Left lung (tissue), 10 donors: ENCODE results near the gene PRSS8. TPM values are rescaled to one million over a fixed set of nuclear protein-coding genes. Genes with fewer than 3 reads are reported as not detected.
"Not testable (repeated sequence)": the region's sequence is repeated elsewhere in the genome, so short reads cannot be mapped to it uniquely, and the experiment has no call there.

Experiments
- ATAC-seq: fragments of 200-7000 bp; cut with Tn5 transposase; one replicate; pipeline ENCODE4 v1.9.1; 2020; ENCODE audit warnings: moderate library complexity
- DNase-seq, 4 donors: peaks; one replicate each; pipeline ENCODE4 v3.0.0-alpha.2; 2013 to 2020
- H3K27ac ChIP-seq, 2 donors: fragments of 200-600 bp; sonication (generic) in 1 of 2; one replicate each; pipeline versions ENCODE4 v1.5.0 to v1.8.0; 2020 to 2021
- H3K27me3 ChIP-seq, 2 donors: fragments of 200-600 bp; sonication (generic) in 1 of 2; one replicate each; pipeline versions ENCODE4 v1.5.0 to v1.8.0; 2020 to 2021
- H3K36me3 ChIP-seq, 2 donors: fragments of 200-600 bp; sonication (generic) in 1 of 2; one replicate each; pipeline versions ENCODE4 v1.5.0 to v1.8.0; 2020 to 2021
- H3K4me1 ChIP-seq, 2 donors: fragments of 200-600 bp; one replicate each; pipeline ENCODE4 v1.8.0; 2021
- H3K4me3 ChIP-seq, 2 donors: fragments of 200-600 bp; sonication (generic) in 1 of 2; one replicate each; pipeline versions ENCODE4 v1.5.0 to v1.8.0; 2020 to 2021; ENCODE audit warnings: mild to moderate bottlenecking in 1 of 2
- H3K9me3 ChIP-seq, 2 donors: fragments of 200-600 bp; sonication (generic) in 1 of 2; one replicate each; pipeline versions ENCODE4 v1.5.0 to v1.8.0; 2020 to 2021
- intact Hi-C, 2 donors: fragments of 100-400 bp; cut with DNase I; formaldehyde crosslinking; loops; one replicate each; pipeline versions ENCODE4 v1.11.2 to v1.14.2; 2022
- polyA plus RNA-seq, 6 donors: library from polyadenylated mRNA; unstranded; fragments of 120-200 nt; gene quantifications; one replicate each; pipeline ENCODE4 v1.2.1, GENCODE V29; 2013; ENCODE audit not compliant: insufficient read length in 6 of 6
- total RNA-seq, 2 donors: library from RNA; stranded (reverse); fragmentation: NEBNext Ultra II Directional; extraction: Animal tissue kit (Norgen Biotek cat#: 25700); gene quantifications; one replicate each; pipeline ENCODE4 v1.2.1, GENCODE V29; 2021
- TF ChIP-seq, protein P1 (sequence below), 2 donors: fragments of 200-600 bp; sonication (generic) in 1 of 2; IDR thresholded peaks; one replicate each; pipeline versions ENCODE4 v1.5.0 to v1.8.0; 2021; ENCODE audit warnings: antibody characterized with exemption in 2 of 2
- donor health status: DM: no; HTN: yes; CAD: no.
- donor health status: DM: no; HTN: no; CAD: no.

Gene PRSS8
- total and polyA plus RNA-seq, 8 donors, result 61.2 to 129 (median 107) TPM

- H3K36me3 ChIP-seq, result peaks cover 0 to 31% of the 10 kb centered on the region in 2 donors
- H3K27ac ChIP-seq, result no peak overlapping the region
- H3K4me3 ChIP-seq, result no peak overlapping the region
- intact Hi-C loops, result no loop called here
- H3K27me3 ChIP-seq, result no peaks in the 10 kb centered on the region
- TF ChIP-seq, protein P1, sequence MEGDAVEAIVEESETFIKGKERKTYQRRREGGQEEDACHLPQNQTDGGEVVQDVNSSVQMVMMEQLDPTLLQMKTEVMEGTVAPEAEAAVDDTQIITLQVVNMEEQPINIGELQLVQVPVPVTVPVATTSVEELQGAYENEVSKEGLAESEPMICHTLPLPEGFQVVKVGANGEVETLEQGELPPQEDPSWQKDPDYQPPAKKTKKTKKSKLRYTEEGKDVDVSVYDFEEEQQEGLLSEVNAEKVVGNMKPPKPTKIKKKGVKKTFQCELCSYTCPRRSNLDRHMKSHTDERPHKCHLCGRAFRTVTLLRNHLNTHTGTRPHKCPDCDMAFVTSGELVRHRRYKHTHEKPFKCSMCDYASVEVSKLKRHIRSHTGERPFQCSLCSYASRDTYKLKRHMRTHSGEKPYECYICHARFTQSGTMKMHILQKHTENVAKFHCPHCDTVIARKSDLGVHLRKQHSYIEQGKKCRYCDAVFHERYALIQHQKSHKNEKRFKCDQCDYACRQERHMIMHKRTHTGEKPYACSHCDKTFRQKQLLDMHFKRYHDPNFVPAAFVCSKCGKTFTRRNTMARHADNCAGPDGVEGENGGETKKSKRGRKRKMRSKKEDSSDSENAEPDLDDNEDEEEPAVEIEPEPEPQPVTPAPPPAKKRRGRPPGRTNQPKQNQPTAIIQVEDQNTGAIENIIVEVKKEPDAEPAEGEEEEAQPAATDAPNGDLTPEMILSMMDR (IDR thresholded peaks at IDR 0.05), result no peak
- DNase-seq (no peak), ATAC-seq (no peak)
- peaks cover 14 to 40% of the 10 kb centered on the region in 2 donors for H3K4me1 ChIP-seq
- H3K9me3 ChIP-seq, result no peaks in the 10 kb centered on the region
Measured at GRCh38 chr16:31107465-31107867, 28.1 kb downstream of the PRSS8 start.

- no peaks in the 10 kb centered on the region for H3K9me3 ChIP-seq
- H3K27ac ChIP-seq, result no peak overlapping the region
- peaks cover 0 to 24% of the 10 kb centered on the region in 2 donors for H3K36me3 ChIP-seq
- intact Hi-C loops, result no loop called here
- no peaks in the 10 kb centered on the region for H3K27me3 ChIP-seq
- ATAC-seq (no peak), DNase-seq (no peak)
- TF ChIP-seq, protein P1 (IDR thresholded peaks at IDR 0.05), result no peak
- H3K4me1 ChIP-seq, result peaks cover 14 to 34% of the 10 kb centered on the region in 2 donors
- no peak overlapping the region for H3K4me3 ChIP-seq
Measured at GRCh38 chr16:31106509-31107464, 28.7 kb downstream of the PRSS8 start.

- intact Hi-C loops, result no loop called here
- Histone ChIP-seq H3K4me3 (peak overlapping the region in 1 of 2 donors; percentile 13), H3K27ac (peak overlapping the region in 1 of 2 donors; percentile 62), H3K4me1 (peaks cover 14 to 29% of the 10 kb centered on the region in 2 donors), H3K36me3 (peaks cover 0 to 14% of the 10 kb centered on the region in 2 donors), H3K9me3 (no peaks in the 10 kb centered on the region), H3K27me3 (no peaks in the 10 kb centered on the region)
- peak in 3 of 4 donors; percentile 72 to 97 (median 87) for DNase-seq
- TF ChIP-seq, protein P1 (IDR thresholded peaks at IDR 0.05), result peak; percentile 79 to 81
- peak; percentile 93 for ATAC-seq
Measured at GRCh38 chr16:31105677-31106213, 29.8 kb downstream of the PRSS8 start.

DNA sequence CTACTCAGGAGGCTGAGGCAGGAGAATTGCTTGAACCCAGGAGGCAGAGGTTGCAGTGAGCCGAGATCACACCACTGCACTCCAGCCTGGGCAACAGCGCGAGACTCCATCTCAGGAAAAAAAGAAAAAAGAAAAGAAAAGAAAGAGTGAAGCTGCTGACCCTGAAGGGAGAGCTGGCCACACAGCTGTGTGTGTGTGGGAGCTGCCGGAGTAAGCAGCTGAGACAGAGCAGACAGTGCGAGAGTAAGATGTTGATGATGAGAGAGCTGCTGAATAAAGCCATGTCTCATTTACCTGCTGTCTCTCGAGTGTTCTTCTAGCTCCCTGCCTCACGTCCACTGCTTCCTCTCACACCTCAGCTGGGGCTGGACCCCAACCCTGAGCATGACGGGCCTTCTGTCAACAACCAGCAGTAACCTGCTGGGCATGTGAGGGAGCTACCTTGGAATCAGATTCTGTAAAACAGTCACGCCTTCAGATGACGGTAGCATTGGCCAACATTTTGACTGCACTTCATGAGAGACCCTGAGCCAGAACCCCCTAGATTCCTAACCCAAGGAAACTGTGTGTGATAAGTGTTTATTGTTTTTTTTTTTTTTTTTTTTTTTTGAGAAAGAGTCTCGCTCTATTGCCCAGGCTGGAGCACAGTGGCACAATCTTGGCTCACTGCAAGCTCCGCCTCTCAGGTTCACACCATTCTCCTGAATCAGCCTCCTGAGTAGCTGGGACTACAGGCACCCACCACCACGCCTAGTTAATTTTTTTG, 34.5 kb downstream of the PRSS8 start:
- ATAC-seq, H3K9me3 ChIP-seq, H3K27ac ChIP-seq, H3K4me1 ChIP-seq, H3K27me3 ChIP-seq, H3K4me3 ChIP-seq, intact Hi-C loops, H3K36me3 ChIP-seq, DNase-seq: not testable (repeated sequence)

GRCh38 chr16:31099860-31100638, 35.5 kb downstream of the PRSS8 start:
- H3K4me3 ChIP-seq, result no peak overlapping the region
- peaks cover 0 to 11% of the 10 kb centered on the region in 2 donors for H3K4me1 ChIP-seq
- intact Hi-C loops, result no loop called here
- ATAC-seq (no peak), DNase-seq (no peak)
- TF ChIP-seq, protein P1 (IDR thresholded peaks at IDR 0.05), result no peak
- H3K9me3 ChIP-seq, result no peaks in the 10 kb centered on the region
- no peak overlapping the region for H3K27ac ChIP-seq
- H3K36me3 ChIP-seq, result no peaks in the 10 kb centered on the region
- no peaks in the 10 kb centered on the region for H3K27me3 ChIP-seq
